OCI-M1 (cell line): ENCODE measurements around the gene CCDC74A.
"Not testable (repeated sequence)": the region's sequence is repeated elsewhere in the genome, so short reads cannot be mapped to it uniquely, and the experiment has no call there.

Experiments
- DNase-seq: peaks from one replicate; lab custom pipeline; 2025; lab: John Stamatoyannopoulos, UW

The CCDC74A gene

DNA sequence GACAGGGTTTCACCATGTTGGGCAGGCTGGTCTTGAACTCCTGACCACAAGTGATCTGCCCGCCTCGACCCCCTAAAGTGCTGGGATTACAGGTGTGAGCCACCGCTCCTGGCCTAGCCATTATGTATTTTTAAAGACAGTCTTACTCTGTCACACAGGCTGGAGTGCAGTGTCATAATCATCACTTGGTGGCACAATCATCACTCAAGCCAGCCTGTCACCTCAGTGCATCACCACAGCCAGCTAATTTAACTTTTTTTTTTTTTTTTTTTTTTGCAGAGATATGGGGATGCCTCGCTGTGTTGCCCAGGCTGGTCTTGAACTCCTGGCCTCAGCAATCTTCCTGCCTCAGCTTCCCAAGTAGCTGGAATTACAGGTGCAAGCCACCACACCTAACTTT lies 24.1 kb upstream of the CCDC74A start:
- not testable (repeated sequence) for DNase-seq

- DNase-seq = not testable (repeated sequence)
These were observed 23.5 kb upstream of the CCDC74A start for GRCh38 chr2:131504082-131504750.

DNA sequence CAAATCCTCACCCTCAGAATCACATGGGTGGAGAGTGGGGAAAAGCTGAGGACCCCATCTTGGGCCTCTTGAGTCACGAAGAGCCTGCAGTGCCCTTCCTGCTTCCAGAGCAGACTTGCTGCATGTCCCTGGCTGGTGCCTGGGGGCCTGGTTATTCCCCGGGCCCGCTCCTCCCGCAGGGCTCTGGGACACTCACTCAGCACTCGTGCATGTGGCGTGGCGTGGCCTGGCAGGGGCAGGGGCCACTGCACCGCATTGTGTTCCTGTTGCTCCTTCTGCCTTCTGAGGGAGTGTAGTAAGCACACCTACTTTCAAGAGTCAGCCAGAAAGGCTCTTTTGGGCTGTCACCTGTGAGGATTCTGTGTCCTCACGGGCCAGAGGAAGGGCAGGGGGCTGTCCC lies 18.1 kb upstream of the CCDC74A start:
- DNase-seq = no peak

GRCh38 chr2:131511291-131511968 lies 16.3 kb upstream of the CCDC74A start:
- DNase-seq = not testable (repeated sequence)

- DNase-seq = not testable (repeated sequence)
These were observed 15.5 kb upstream of the CCDC74A start for GRCh38 chr2:131511969-131512870.

DNA sequence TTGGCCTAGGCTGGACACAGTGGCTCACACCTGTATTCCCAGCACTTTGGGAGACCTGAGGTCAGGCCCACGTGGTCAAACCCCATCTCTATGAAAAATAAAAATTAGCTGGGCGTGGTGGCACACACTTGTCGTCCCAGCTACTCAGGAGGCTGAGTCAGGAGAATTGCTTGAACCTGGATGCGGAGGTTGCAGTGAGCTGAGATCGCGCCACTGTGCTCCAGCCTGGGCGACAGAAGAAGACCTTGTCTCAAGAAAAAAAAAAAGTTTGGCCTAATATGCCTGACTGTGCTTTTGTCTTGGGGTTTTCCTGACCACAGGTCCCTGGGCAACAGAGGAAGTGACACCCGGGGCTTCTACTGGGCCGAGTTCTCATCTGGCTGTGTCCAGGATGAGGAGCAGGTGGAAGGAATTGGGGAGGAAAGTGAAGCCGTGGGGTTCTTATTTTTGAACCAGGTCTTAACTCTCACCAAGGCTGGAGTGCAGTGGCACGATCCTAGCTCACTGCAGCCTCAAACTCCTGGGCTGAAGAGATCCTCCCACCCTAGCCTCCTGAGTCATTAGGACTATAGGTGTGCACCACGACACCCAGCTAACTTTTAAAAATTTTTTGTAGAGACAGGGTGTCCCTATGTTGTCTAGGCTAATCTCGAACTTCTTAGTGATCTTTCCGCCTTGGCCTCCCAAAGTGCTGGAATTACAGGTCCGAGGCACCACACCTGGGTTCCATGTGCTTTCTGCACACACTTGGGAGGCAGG lies 13.1 kb upstream of the CCDC74A start:
- not testable (repeated sequence) for DNase-seq

- not testable (repeated sequence) for DNase-seq
These were observed 12.5 kb upstream of the CCDC74A start for GRCh38 chr2:131515235-131515634.

GRCh38 chr2:131516011-131516410 lies 11.7 kb upstream of the CCDC74A start:
- DNase-seq = no peak

- not testable (repeated sequence) for DNase-seq
These were observed 11.1 kb upstream of the CCDC74A start for GRCh38 chr2:131516621-131517020.

- no peak for DNase-seq
These were observed 10.4 kb upstream of the CCDC74A start for GRCh38 chr2:131517106-131517831.

DNA sequence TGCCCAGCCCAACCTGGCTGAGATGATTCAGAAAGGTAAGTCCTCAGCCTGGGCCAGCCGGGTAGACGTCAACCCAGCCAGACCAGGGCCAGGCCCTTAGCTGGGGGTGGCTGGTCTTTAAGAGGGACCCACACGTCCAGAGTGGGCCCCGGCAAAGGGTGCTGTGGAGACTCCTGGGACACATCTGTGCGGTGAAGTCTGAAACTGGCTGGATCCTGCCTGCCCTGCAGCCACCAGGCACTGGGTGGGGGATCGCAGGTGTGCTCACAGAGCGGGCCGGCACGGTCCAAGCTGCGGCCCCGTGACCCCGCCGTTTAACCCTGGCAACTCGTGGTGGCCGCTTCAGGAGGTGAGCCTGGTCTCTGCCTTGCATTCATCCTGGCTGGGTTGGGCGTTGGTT lies 9.8 kb upstream of the CCDC74A start:
- not testable (repeated sequence) for DNase-seq

GRCh38 chr2:131518531-131518930 lies 9.2 kb upstream of the CCDC74A start:
- DNase-seq = not testable (repeated sequence)

DNA sequence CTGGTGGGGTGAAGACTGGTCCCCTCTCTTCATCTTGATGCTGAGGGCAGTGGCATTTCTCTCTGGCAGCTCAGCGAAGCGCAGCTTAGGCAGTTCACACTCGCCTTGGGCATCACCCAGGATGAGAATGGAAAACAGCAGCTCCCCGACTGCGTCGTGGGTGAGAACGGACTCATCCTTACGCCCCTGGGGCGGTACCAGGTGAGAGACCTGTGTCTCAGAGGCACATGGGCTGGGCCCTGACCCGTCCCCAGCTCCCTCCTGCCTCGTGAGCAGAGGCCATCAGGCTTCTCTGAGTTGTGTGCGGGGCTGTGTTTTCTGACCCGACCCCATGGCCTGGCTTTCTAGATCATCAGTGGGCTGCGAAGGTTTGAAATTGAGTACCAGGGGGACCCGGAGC lies 8.2 kb upstream of the CCDC74A start:
- no peak for DNase-seq

GRCh38 chr2:131519871-131520470 lies 7.7 kb upstream of the CCDC74A start:
- DNase-seq = not testable (repeated sequence)

DNA sequence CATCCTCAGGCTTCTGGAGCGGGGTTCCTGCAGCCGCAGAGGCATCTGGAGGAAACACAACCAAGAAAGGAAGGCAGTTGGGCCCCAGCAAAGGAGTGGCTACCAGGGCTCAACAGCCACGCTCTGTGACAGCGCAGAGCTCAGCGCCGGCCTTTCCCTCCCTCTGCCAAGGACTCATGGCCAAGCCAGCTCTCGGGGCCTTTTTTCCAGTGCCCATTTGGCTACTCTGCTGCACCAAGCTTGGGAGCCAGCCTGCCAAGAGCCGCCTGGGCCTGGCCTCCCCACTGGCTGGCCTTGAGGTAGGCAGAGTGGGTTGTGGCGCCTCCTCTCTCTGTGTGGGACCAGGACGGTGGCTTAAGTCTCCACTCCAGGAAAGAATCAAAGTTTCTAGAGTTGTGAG lies 7.2 kb upstream of the CCDC74A start:
- DNase-seq = no peak

DNA sequence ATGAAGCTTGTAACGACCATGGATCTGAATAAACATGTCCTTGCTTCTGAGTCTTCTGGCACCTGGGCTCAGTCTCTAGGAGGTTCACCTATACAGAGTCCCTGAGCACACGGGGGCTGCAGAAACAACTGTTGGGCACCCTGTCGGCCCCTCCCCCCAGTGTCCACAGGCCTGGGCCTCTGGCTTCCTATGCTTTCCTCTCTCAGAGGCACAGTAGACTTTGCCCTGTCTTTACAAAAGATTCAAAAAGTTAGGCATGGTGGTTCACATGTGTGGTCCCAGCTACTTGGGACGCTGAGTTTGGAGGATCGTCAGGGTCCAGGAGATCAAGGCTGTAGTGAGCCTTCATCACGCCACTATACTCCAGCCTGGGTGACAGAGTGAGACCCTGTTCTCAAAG lies 6.2 kb upstream of the CCDC74A start:
- not testable (repeated sequence) for DNase-seq

DNA sequence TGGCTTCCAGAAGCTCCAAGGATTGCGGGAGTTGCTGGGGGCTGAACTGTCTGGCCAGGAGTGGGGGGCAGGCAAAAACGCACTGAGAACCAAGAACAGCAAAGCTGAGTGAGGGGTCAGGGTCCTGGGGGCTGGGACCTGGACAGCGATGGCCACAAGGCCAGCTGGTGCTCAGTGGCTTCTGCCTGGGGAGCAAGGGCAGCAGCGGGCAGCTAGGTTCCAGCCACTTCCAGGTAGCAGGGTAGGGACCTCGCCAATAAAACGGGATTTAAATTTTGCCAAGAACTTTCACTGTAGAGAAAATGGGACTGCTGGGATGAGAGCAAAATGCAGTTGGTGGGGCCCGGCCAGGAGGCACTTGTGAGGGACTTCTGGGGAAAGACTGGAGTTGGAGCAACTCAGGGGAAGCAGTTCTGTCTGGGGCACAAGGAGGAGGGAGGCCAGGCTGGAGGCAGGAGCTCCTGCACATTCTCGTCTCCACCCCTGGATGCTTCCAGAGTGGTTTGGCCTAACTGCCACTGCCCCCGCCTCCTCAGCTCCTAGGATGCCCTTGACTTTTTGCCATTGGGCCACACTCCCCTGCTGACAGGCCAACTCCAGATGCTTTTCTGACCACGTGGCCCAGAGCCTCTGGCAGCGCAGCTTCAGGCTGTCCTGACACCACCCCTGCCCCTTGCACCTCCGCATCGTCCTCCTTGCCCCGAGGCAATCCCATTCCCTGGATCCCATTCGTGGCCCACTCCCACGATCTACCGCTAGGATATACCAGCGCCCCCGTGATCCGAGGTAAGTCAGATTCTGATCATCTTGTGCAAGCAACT lies 5.5 kb upstream of the CCDC74A start:
- DNase-seq = no peak

DNA sequence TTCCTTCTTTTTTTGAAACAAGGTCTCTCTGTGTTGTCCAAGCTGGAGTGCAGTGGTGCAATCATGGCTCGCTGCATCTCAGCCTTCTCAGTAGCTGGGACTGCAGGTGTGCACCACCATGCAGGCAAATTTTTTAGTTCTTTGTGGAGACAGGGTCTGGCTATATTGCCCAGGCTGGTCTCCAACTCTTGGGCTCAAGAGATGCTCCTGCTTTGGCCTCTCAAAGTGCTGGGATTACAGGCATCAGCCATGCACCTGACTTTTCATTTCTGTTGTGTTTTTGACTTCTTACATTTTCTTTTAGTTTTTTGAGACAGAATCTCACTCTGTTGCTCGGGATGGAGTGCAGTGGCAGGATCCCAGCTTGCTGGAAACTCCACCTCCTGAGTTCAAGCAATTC lies 2.4 kb upstream of the CCDC74A start:
- DNase-seq = not testable (repeated sequence)

GRCh38 chr2:131528981-131529863 lies 1.5 kb downstream of the CCDC74A start:
- DNase-seq = not testable (repeated sequence)
